ENCODE data around the gene GGN. TPM values are rescaled to one million over a fixed set of nuclear protein-coding genes. Genes with fewer than 3 reads are reported as not detected.
"Not testable (repeated sequence)": the region's sequence is repeated elsewhere in the genome, so short reads cannot be mapped to it uniquely, and the experiment has no call there.

The GGN gene
- polyA plus RNA-seq, 5 donors, result 0.06 to 0.79 (median 0.51) TPM; not detected in 1

DNA sequence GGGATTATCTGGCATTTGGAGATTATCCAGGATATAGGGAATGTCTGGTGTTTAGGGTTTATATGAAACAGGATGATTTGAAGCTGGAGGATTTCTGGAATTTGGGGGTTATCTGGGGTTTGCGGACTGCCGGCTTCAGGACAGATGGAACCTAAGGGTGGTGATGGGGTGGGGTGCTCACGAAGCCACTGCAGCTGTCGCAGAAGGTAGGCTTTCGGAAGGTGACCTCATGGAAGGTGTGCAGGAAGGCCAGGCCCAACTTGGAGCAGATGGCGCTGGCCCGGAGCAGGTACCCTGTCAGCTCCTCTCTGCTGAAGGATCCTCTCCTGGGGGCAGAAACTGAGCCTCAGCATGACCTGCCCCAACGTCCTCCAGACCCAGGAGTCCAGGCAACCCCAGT lies 24.7 kb upstream of the GGN start:
- no peak for DNase-seq

DNA sequence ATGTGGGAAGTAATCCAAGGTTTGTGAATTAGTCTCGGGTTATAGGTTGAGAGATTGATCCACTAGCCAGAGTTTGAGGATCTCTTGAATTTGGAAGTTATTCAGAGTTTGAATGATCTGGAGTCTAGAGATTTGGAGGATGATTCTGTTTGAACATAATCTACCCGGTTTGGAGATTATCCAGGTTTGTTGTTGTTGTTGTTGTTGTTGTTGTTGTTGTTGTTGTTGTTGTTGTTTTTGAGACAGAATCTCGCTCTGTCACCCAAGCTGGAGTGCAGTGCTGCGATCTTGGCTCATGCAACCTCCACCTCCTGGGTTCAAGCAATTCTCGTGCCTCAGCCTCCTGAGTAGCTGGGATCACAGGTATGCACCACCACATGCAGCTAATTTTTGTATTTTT lies 24.1 kb upstream of the GGN start:
- not testable (repeated sequence) for DNase-seq

DNA sequence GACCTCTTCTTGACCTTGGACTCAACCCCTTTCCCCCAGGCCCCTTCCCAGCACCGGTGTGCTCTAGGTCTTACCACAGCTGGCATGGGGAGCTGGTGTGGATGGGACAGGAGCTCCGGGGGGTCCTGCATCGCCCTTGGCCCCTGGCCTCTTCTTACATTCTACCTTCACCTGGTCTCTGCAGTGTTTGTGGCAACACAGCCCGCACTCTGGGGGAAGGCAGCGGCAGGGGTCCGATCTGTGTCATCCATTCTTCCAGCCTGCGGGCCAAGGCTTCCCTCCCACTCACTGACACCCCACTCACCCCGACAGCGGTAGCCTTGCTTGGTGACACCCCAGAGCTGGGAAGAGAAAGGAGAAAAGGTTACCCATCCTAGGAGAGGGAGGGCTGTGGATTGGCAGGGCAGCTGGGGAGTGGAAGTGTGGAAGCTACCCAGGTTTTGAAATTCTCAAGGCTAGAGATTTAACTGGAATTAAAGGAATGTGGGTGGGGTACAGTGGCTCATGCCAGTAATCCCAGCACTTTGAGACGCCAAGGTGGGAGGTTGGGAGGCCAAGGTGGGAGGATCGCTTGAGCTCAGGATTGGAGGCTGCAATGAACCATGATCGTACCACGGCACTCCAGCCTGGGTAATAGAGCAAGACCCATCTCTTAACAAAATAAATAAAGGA lies 23.3 kb upstream of the GGN start:
- DNase-seq, result no peak

DNA sequence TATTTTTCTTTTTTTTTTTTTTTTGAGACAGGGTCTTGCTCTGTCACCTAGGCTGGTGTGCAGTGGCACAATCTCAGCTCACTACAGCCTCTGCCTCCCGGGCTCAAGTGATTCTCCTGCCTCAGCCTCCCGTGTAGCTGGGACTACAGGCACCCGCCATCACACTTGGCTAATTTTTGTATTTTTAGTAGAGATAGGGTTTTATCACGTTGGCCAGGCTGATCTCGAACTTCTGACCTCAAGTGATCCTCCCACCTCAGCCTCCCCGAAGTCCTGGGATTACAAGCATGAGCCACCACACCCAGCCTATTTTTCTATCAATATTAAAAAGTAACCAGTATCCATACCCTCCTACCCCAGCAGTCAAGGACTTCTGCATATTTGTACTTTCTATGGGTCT lies 22.6 kb upstream of the GGN start:
- not testable (repeated sequence) for DNase-seq

DNA sequence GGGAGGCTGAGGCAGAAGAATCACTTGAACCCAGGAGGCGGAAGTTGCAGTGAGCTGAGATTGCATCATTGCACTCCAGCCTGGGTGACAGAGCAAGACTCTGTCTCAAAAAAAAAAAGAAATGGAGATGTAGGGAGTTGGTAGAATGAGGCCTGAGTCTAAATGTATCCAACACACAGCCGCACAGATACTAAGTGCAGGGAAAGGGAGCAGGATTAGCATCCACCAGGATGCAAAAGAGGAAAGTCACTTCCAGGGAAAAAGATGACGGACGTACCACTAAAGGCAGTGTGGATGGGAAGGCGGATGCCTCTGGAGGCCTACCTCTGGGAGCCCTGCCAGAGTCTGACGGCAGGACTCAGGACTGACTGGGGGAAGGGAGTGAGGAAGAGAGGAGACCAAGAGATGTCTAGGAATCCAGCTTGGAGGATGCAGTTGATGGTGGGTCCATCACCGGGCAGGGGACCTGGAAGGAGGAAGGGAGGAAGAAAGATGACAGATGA lies 21.8 kb upstream of the GGN start:
- no peak for DNase-seq

DNA sequence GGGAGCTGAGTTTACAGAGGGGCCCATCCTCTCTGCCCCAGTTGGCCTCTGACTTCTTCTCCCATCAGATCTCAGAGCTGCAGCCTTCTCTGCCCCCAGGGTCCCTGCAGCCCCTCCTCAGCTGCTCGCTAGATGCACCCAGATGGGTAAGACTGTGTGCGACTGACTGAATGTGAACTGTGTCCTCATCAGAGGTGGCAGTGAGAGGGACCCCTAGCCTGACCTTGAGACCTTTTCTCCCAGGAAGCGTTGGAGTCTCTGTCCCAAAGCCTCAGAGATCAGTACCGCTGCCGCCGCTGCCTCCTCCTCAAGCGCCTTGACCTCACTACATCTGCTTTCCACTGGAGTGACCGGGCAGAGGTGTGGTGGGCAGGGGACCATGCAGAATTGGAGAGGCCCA lies 17.4 kb upstream of the GGN start:
- DNase-seq, result no peak

DNA sequence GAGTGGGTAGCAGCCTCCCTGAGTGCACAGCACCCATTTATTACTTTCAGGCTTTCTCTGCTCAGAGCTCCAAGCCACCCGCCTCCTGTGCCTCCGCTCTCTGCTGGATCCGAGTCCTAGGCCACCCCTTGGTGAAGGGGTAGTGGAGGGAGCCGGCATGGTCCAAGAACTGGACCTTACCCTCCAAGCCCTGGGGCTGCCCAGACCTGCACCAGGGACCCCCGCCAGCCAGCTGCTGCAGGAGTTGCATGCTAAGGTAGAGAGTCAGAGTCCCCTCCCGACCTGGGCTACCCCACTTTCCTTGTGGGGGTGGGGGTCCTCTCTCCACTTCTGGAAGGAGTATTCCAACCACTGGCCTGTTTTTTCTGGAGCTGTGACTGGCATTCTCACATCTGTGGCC lies 17.0 kb upstream of the GGN start:
- no peak for DNase-seq

DNA sequence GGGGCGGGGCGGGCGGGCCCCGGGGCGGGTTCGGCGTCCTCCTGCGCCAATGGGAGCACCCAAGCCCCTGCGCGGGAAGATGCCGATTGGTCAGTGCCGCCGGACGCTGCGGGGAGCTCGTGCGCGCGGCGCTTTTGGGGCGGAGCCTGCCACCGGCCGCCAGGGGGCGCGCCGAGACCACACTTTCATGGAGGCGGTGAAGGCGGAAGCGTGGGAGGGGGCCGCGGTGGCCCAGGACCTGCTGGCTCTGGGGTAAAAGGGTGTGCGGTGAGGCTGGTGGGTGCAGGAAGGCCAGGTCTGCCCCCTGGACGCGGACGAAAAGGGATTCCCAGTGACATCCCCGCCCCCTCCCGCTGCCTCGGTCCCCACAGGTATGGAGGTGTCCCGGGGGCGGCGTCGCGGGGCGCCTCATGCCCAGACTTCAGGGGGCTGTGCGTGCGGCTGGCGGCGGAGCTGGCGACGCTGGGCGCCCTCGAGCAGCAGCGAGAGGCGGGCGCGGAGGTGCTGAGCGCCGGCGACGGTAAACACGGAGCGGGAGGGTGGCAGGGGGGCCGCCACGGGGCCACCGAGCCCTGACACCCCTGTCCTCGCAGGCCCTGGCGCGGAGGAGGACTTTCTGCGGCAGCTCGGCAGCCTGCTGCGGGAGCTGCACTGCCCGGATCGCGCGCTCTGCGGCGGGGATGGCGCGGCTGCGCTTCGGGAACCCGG lies 15.3 kb upstream of the GGN start, which contains the start of gene FAM98C:
FAM98C (plus strand) TSS at position 127 of the 708 bp plus-strand sequence; CDS start at position 188, 61 bp downstream.
- DNase-seq, result peak; percentile 97 to 98

DNA sequence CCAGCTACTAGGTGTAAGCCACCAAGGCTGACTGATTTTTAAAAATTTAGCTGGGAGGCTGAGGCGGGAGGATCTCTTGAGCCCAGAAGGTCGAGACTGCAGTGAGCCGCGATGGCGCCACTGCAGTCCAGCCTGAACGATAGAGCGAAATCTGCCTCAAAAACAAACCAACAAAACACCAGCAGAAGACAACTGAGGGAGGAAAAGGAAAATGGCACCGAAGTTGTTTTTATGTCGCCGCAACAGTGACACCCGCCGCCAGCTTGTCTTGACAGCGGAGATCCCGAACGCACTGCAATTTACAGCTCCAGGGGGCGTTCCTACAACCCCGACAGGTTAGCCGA lies 14.8 kb upstream of the GGN start:
- no peak for DNase-seq

DNA sequence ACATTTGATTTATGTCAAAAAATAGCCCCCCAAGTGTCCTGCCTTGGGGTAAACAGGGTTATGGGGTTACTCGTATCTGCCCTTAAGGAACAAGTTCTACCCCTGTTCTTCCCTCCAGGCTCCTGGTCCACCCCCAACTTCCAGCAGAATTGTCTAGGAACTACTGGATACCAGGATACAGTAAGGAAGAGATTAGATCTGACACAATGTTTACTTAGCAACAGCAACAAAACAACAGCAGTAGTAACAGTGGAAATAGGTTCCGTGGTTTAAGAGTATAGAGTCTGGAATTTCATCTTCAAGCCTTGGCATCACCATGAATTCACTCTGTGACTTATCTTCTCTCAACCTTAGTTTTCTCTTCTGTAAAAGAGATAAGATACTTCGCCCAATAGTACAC lies 13.3 kb upstream of the GGN start:
- DNase-seq, result no peak

DNA sequence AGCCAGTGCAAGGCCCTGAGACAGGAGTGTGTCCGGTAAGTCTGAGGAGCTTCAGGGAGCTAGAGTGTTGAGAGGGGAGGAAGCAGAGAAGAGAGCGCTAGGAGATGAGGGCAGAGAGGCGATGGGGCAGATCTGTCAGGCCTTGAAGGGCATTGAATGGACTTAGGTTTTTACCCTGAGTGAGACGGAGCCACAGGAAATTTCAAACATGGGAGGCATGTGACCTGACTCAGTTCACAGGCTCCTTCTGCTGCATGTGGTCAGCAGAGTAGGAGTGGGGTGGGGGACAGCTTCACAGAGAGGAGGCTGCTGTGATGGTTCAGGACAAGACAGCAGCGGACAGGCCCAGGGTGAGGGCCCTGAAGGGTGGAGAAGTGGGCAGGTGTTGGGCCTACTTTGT lies 12.5 kb upstream of the GGN start:
- no peak for DNase-seq

DNA sequence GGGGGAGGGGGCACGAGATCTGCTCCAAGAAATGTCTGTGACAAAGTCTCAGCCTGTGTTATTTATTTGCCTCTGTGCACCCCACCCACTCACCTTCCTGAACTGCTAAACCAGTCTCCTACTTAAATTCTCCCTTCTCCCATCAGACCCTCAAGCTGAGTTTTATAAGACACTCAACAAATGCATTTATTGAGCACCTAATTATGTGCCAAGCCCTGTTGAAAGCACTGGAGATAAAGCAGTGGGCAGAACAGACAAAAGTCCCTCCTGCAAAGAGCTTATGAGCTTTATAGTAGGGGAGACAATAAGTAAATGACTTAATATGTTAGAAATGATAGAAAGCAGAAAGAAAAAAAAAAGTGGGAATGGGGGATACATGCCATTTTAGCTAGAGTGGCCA lies 11.7 kb upstream of the GGN start:
- DNase-seq, result no peak

DNA sequence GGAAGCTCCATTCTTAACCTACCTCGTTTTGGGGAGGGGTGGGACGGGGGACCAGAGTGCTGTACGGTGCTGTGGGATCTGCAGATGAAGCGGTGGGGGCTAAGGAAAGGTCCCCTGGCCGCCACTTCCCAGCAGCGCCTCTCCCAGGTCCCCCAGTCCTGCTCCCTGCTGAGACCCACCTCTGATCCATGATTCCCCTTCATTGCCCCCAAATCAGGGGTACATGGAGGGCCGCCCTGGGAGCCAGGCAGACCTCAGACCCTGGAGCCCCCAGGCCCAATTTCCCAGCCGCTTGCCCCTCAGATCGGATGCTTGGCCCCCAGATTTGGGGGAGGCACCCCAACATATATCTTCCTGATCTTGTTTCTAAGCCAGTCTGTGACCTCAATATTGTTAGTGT lies 11.2 kb upstream of the GGN start:
- no peak for DNase-seq

DNA sequence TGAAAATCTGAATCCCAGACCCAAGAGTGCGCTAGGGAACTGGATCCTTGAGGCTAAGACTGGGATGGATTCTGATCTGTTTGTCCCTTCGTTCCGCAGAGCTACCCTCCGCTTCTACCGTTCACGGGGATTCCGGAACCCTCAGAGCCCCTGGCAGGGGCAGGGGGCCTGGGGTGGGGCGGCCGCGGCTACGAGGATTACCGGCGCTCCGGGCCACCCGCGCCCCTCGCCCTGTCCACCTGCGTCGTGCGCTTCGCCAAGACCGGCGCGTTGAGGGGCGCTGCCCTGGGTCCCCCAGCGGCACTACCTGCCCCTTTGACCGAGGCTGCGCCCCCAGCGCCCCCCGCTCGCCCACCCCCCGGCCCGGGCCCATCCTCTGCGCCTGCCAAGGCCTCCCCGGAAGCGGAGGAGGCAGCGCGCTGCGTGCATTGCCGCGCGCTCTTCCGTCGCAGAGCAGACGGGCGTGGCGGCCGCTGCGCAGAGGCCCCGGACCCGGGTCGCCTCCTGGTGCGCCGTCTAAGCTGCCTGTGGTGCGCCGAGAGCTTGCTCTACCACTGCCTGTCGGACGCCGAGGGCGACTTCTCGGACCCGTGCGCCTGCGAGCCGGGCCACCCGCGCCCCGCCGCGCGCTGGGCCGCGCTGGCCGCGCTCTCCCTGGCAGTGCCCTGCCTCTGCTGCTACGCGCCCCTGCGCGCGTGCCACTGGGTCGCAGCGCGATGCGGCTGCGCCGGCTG lies 7.7 kb upstream of the GGN start:
- no peak for DNase-seq

DNA sequence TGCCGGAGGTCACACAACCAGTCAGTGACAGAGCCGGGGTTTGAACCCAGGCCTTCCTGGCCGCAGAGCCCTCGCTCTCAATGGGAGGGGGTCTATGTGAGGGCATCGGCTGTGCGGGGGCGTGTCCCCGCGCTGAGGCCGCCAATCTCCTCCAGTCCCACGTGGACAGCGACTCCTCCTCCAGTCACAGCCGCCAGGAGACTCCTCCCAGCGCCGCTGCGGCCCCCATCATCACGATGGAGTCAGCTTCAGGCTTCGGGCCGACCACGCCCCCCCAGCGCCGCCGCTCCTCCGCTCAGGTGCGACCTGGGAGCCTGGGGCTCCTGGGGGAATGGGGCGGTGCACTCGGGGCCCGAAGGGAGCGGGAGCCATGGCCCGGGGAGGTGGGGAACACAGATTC lies 6.7 kb upstream of the GGN start:
- no peak for DNase-seq

DNA sequence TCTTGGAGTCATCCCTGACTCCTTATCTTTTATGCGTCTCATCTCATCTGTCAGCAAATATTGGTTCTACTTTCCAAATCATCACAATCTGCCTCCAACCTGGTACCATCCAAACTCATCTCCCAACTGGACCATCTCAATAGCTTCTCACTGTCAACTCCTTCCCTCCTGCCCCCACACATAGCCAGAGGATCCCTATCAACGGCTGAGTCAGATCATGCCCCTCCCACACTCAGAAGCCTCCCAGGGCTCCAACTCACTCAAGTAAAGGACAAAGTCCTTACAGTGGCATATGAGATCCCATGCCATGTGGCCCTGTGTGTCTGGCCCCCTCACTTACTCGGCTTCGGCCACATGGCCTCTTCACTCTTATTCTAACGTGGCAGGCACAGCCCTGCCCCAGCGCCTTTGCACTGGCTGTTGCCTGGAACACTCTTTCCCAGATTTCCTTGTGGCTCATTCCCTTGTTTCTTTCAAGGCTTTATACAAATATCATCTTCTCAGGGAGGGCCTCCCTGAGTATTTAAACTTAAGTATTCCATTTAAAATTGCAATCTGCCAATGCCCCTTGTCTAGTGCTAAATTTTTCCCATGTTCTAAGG lies 5.0 kb upstream of the GGN start:
- no peak for DNase-seq

DNA sequence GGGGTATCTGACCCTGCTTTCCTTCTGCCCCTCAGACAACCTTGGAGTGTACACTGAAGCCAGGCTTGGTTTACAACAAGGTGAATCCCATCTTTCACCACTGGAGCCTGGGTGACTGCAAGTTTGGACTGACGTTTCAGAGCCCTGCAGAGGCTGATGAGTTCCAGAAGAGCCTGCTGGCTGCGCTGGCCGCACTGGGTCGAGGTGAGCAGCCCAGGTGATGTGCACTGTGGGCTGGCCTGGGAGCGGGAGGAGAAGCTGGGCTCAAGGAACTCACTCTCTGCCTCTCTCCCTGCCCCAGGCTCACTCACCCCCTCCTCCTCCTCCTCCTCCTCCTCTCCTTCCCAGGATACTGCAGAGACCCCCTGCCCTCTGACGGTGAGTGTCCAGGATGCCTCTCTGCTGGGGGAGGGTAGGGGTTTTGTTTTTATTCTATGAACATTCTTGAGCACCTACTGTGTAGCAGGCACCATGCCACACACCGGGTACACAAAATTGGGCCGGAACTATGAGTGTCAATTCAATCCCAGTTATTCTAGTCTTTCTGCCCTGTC lies 4.2 kb upstream of the GGN start:
- DNase-seq, result no peak

DNA sequence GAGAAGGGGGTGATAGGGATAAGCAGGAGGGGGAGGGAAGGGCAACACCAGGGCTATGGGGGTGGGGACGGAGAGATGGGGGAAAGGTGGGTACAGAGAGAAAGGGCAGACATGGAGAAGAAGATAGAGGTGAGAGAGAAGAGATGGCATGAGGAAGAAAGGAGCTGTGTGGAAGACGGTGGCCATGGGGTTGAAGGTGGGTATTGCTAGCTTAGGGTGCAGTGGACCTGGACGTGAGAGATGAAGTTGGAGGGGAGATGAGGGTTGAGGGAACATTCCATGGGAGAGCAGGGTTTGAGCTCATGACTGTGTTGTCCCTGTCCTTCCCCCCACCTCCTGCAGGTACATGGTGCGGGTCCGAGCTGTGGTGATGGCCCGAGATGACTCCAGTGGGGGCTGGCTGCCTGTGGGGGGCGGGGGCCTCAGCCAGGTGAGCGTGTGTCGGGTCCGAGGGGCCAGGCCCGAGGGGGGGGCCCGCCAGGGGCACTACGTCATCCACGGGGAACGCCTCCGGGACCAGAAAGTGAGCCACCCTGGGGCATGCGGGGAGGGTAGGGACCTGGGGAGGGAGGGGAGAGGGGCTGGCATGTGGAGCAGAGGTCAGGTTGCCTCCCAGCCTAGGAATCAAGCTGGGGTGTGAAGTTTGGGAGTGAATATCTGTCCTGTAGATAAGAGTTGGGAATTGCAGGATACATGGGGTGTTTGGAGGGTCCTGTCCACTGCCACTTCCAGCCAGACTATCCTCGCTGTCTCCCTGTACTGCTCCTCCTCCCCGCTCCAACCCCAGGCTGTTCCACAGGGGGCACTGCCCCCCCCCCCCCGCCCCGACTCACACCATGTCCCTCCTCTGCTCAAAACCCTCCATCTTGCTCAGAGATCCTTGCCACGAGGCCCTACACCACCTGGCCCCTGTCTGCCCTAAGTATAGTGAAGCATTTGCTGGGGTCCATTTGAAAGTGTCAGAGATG lies 2.4 kb upstream of the GGN start:
- DNase-seq, result no peak

DNA sequence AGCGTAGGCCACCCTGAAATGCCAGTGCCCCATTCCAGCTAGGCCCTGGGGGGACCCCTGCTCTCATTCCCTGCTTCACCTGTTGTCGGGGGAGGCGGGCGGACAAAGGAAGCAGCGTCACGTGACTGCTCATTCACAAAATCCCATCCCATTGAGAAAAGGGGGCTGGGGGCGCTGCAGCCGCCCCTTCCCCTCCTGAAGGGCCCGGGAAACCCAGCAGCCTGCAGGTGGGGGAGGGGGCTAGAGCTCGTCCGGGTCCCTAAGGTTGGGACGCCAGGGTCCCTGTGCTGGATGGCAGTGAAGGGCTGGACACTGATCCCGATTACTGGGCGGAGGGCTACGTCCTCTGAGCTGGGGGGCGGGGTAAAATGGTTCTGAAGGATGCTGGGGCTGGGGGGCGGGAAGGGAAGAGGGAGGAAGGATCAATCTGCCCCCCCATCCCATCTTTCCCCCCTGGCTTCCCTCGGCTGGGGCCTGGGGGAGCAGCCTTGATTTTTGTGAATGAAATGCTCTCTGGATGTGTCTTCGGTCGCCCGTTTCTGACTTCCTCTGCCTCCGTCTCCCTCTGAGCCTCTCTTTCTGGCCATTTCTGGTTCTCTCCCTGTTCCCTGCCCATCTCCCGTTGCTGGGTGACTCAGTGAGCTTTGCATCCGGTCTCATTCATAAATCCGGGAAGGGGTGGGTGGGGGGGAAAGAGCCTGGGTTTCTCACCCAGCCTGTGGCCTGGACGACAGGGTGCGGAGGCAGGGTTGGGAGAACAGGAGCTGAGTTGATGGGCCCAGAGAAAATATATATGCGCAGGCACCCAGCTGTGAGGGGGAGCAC lies 1.5 kb upstream of the GGN start:
- DNase-seq, result no peak
